Gastrocnemius medialis (tissue), 4 donors: ENCODE results near the gene CERS6. TPM values are rescaled to one million over a fixed set of nuclear protein-coding genes. Genes with fewer than 3 reads are reported as not detected.

Experiments
- ATAC-seq, 2 donors: fragments of 150-250 bp; one replicate each; pipeline ENCODE4 v1.9.1; 2016
- DNase-seq, 2 donors: peaks; one replicate each; pipeline ENCODE4 v3.0.0-alpha.2; 2019
- H3K27ac ChIP-seq, 4 donors: fragments of 200-600 bp; sonication (generic); 1 replicate in 1 of 4; 2 replicates in 3 of 4; pipeline ENCODE4 v1.5.1; 2016 to 2018; ENCODE audit warnings: mild to moderate bottlenecking in 2 of 4, moderate library complexity in 1 of 4
- H3K27me3 ChIP-seq, 3 donors: fragments of 200-600 bp; sonication (generic) in 2 of 3; 1 replicate in 1 of 3; 2 replicates in 2 of 3; pipeline versions ENCODE4 v1.5.1 to v1.6.0; 2016 to 2019; ENCODE audit warnings: mild to moderate bottlenecking in 1 of 3, moderate library complexity in 1 of 3
- H3K36me3 ChIP-seq, 2 donors: fragments of 200-600 bp; sonication (generic) in 1 of 2; one replicate each; pipeline ENCODE4 v1.5.1; 2017 to 2018
- H3K4me1 ChIP-seq, 2 donors: fragments of 200-600 bp; sonication (generic) in 1 of 2; one replicate each; pipeline ENCODE4 v1.5.1; 2016 to 2017; ENCODE audit warnings: mild to moderate bottlenecking in 2 of 2
- H3K4me3 ChIP-seq, 4 donors: fragments of 200-600 bp; sonication (generic) in 3 of 4; 1 replicate in 1 of 4; 2 replicates in 3 of 4; pipeline ENCODE4 v1.5.1; 2016 to 2019; ENCODE audit warnings: mild to moderate bottlenecking in 2 of 4
- H3K9me3 ChIP-seq, 3 donors: fragments of 200-600 bp; sonication (generic) in 2 of 3; 1 replicate in 1 of 3; 2 replicates in 2 of 3; pipeline ENCODE4 v1.5.1; 2016 to 2019
- CTCF ChIP-seq, 5 experiments: fragments of 450-650 bp in 3 of 5; fragments of 200-600 bp in 2 of 5; sonication (generic) in 2 of 5; IDR thresholded peaks in 4 of 5; conservative IDR thresholded peaks in 1 of 5; 1 replicate in 4 of 5; 2 replicates in 1 of 5; pipeline ENCODE4 v1.5.1; 2016 to 2019; ENCODE audit warnings: antibody characterized with exemption in 5 of 5, mild to moderate bottlenecking in 3 of 5, moderate library complexity in 3 of 5
- POLR2A ChIP-seq, 2 donors: fragments of 450-650 bp; IDR thresholded peaks; one replicate each; pipeline ENCODE4 v1.6.1; 2017; ENCODE audit warnings: antibody characterized with exemption in 2 of 2, mild to moderate bottlenecking in 2 of 2, moderate library complexity in 2 of 2
- in situ Hi-C, 4 donors: fragments of 200-750 bp; cut with MboI; loops; one replicate each; pipeline versions ENCODE4 v1.15.0 to v1.8.0; 2017; ENCODE audit warnings: low sequenced_read_pairs in 4 of 4
- intact Hi-C: fragments of 100-400 bp; cut with DNase I; formaldehyde crosslinking; loops from one replicate; pipeline ENCODE4 v1.15.1; 2023; ENCODE audit warnings: low total_unique reads
- total RNA-seq, 4 donors: library from RNA; depleted of rRNA; stranded (reverse); fragments of >200 nt; gene quantifications; one replicate each; pipeline versions ENCODE4 v1.1.0 to v1.2.3, GENCODE V29; 2016

CERS6 gene
- total RNA-seq, 4 donors from 2014 or later = 11.9 to 18.0 (median 14.7) TPM

DNA sequence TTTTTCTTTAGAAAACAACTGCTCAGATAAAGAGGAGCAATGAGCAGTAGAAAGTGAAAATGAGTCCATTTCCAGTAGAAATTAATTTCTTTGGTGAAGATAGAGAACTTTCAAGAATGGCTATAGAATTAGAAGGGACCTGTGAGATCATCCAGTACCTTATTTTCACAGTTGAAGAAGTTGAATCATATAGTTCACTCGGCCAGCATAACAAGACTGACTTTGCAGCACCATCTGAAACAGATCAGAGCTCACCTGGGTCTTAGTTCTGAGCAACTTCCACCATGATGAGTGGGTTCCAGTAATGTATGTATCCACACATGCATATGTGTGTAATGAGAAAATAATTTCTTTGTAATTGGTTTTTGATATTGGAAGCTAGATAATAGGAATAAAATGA lies 58.6 kb downstream of the CERS6 start:
- Histone ChIP-seq H3K27me3 (no peaks in the 10 kb centered on the region), H3K36me3 (no peaks in the 10 kb centered on the region), H3K27ac (no peak overlapping the region), H3K4me3 (no peak overlapping the region), H3K4me1 (peaks cover 23 to 32% of the 10 kb centered on the region in 2 donors), H3K9me3 (no peaks in the 10 kb centered on the region)
- DNase-seq = no peak
- intact Hi-C loops = loop anchor here (5.0 kb wide), 1 partner anchor 57 kb away; the partner anchor contains the start of gene CERS6
- in situ Hi-C loops = no loop called here
- ATAC-seq = no peak
- TF ChIP-seq POLR2A (IDR thresholded peaks at IDR 0.05) = no peak
- no peak for TF ChIP-seq CTCF (IDR thresholded peaks at IDR 0.05 in 4 of 5, conservative IDR thresholded peaks at IDR 0.05 in 1 of 5)

- peak; percentile 62 to 65 for ATAC-seq
- H3K36me3 ChIP-seq = no peaks in the 10 kb centered on the region
- in situ Hi-C loops (no loop called here), intact Hi-C loops (loop anchor here (5.0 kb wide), 1 partner anchor 58 kb away; the partner anchor contains the start of gene CERS6)
- H3K27ac ChIP-seq = peak overlapping the region in 2 of 4 donors; percentile 7 to 47
- H3K4me1 ChIP-seq = peaks cover 23 to 32% of the 10 kb centered on the region in 2 donors
- H3K9me3 ChIP-seq = no peaks in the 10 kb centered on the region
- no peak overlapping the region for H3K4me3 ChIP-seq
- H3K27me3 ChIP-seq = no peaks in the 10 kb centered on the region
- TF ChIP-seq POLR2A (IDR thresholded peaks at IDR 0.05) (no peak), CTCF (IDR thresholded peaks at IDR 0.05 in 4 of 5, conservative IDR thresholded peaks at IDR 0.05 in 1 of 5) (no peak)
- DNase-seq = no peak
These were observed 59.4 kb downstream of the CERS6 start for GRCh38 chr2:168515502-168515901.

GRCh38 chr2:168517816-168518215 lies 61.7 kb downstream of the CERS6 start:
- in situ Hi-C loops = no loop called here
- Histone ChIP-seq H3K4me3 (no peak overlapping the region), H3K27me3 (no peaks in the 10 kb centered on the region), H3K4me1 (peaks cover 40 to 54% of the 10 kb centered on the region in 2 donors), H3K9me3 (no peaks in the 10 kb centered on the region), H3K27ac (peak overlapping the region in 2 of 4 donors; percentile 35 to 53), H3K36me3 (no peaks in the 10 kb centered on the region)
- DNase-seq (no peak), ATAC-seq (no peak)
- TF ChIP-seq CTCF (IDR thresholded peaks at IDR 0.05 in 4 of 5, conservative IDR thresholded peaks at IDR 0.05 in 1 of 5) (no peak), POLR2A (IDR thresholded peaks at IDR 0.05) (no peak)
- intact Hi-C loops = loop anchor here (5.0 kb wide), 1 partner anchor 61 kb away; the partner anchor contains the start of gene CERS6

- Histone ChIP-seq H3K27ac (peak overlapping the region; percentile 35 to 53 (median 46)), H3K27me3 (no peaks in the 10 kb centered on the region), H3K9me3 (no peaks in the 10 kb centered on the region), H3K4me3 (no peak overlapping the region), H3K4me1 (peaks cover 40 to 61% of the 10 kb centered on the region in 2 donors), H3K36me3 (no peaks in the 10 kb centered on the region)
- ATAC-seq (peak; percentile 37 to 63), DNase-seq (no peak)
- intact Hi-C loops = loop anchor here (5.0 kb wide), 1 partner anchor 61 kb away; the partner anchor contains the start of gene CERS6
- in situ Hi-C loops = no loop called here
- TF ChIP-seq POLR2A (IDR thresholded peaks at IDR 0.05) (no peak), CTCF (IDR thresholded peaks at IDR 0.05 in 4 of 5, conservative IDR thresholded peaks at IDR 0.05 in 1 of 5) (no peak)
These were observed 62.5 kb downstream of the CERS6 start for GRCh38 chr2:168518555-168519066.
